GM19372 (cell line): ENCODE data around the gene ANKRD6.

Source experiments
- ATAC-seq: cut with Tn5 transposase; IDR thresholded peaks from one replicate; pipeline ENCODE4 v1.9.1; 2021; ENCODE audit warnings: mild to moderate bottlenecking, low read depth, moderate library complexity; ENCODE audit not compliant: unreplicated experiment

ANKRD6 gene

DNA sequence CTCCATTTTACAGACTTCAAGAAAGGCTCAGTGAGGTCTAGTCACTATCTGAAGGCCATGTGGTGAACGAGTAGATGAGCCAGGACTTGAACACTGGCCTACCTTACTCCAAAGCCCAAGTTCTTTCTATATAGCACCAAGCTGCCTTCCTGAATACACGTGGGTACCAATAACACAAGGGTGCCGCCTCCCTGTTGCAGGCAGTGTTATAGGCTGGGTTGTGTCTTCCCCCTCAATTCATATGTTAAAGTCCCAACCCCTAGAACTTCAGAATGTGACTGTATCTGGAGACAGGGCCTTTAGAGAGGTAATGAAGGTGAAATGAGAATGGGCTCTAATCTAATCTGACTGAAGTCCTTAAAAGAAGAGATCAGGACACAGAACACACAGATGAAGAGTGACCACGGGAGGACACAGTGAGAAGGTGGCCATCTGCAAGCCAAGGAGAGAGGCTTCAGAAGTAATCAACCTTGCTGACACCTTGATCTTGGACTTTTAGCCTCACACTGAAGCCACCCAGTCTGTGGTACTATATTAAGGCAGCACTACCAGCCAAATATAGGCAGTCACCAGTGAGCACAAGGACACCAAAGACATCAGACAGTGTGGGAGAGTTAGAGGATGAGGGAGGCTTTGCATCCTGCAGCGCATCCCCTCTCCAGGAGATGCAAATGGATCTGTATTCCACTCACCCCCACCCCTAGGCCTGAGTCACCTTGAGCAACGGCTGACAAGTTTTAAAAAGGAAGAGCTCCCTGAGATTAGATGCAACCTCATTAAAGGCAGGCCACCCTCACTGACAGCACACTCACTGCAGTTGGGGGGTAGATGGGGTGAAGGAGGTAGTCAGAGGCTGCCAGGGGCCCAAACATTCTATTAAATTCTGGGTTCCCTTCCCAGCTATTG lies 246.5 kb downstream of the ANKRD6 start:
- ATAC-seq: no peak

DNA sequence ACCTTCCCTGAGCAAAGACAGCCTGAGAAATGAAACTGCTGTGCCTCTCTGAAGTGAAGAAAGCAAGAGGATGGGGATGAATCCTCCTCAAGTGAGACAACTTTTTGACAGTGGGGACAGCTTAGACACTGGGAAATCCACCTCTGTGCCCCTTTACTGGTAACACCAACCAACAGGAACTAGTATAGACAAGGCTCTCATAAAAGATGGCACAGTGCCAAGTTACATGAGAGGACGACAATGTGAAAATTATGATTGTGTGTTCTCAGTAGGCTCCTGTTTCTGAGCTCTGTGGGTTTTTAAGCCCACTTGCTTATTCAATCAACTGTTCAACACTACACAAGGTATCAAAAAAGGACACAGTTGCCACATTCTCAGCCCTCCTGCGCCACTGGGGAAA lies 247.2 kb downstream of the ANKRD6 start:
- ATAC-seq: no peak

DNA sequence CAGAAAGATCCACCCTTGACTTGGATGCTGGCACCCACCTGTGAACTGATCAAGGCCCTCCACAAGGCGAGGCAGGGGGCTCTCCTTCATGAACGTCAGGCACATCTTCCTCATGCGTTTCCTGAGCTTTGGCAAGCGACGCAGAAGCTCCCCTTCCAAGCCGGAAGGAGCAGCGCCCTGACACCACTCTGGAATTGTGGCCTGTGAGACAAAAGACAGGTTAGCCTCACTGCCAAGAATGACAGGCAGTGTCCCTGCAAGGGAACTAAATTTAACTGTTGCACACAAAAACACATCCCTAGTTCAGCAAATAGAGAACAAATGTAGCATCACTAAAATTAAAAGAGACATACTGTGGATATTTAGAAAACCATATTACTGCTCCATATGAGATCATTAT lies 247.6 kb downstream of the ANKRD6 start:
- ATAC-seq: no peak

DNA sequence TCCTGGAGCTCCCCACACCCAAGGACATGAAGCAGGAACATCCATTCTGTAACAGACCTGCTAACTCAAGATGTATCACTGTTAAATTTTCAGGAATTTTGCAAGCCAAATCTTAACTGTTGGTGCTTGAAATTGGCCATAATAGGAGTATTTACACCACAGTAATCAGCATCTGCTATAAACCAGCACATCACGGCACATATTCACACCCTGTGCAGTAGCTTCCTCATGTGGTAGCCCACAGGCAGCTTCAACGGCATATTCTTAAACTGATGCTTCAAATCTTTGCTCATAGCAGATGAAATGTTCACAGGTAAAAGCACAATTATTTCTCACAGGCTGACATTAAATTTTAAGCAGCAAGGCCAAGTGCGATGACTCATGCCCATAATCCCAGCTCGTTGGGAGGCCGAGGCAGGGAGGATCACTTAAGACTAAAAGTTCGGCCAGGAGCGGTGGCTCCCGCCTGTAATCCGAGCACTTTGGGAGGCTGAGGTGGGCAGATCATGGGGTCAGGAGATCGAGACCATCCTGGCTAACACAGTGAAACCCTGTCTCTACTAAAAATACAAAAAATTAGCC lies 249.1 kb downstream of the ANKRD6 start:
- no peak for ATAC-seq

DNA sequence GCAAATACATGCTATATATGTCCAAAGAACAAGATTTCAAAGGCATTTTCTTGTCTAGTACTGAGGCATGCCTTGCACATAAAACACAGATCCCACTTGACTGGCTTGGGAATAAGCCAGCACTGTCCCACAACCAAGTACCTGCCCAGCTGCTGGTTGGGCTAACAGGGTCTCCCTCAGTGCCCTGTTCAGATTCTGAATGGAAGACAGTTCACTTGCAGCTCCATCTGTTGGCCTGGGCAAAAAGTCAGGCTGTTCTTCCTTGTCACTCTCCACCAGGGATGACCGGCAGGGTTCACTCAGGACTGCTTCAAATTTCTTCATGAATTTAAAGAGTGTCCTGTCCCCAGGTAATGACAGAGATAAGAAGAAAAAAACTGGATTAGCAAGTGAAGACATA lies 250.0 kb downstream of the ANKRD6 start:
- no peak for ATAC-seq
